Suprapubic skin (tissue), 4 donors: ENCODE measurements around the gene VAMP8. TPM values are rescaled to one million over a fixed set of nuclear protein-coding genes. Genes with fewer than 3 reads are reported as not detected.

Source experiments
- DNase-seq, 2 donors: peaks; one replicate each; pipeline ENCODE4 v3.0.0-alpha.2; 2019; ENCODE audit warnings: low spot score in 2 of 2
- H3K27ac ChIP-seq: fragments of 200-600 bp; sonication (generic); one replicate; pipeline ENCODE4 v1.5.1; 2019
- H3K27me3 ChIP-seq: fragments of 200-600 bp; sonication (generic); one replicate; pipeline ENCODE4 v1.5.1; 2019
- H3K36me3 ChIP-seq: fragments of 200-600 bp; sonication (generic); one replicate; pipeline ENCODE4 v1.5.1; 2019
- H3K4me1 ChIP-seq: fragments of 200-600 bp; sonication (generic); one replicate; pipeline ENCODE4 v1.5.1; 2019
- H3K4me3 ChIP-seq: fragments of 200-600 bp; sonication (generic); one replicate; pipeline ENCODE4 v1.5.1; 2019; ENCODE audit warnings: mild to moderate bottlenecking
- H3K9me3 ChIP-seq: fragments of 200-600 bp; sonication (generic); one replicate; pipeline ENCODE4 v1.5.1; 2019
- EP300 ChIP-seq: sonication (generic); formaldehyde crosslinking; IDR thresholded peaks from one replicate; pipeline ENCODE4 v1.6.1; 2017; ENCODE audit warnings: antibody characterized with exemption
- POLR2A ChIP-seq, 2 donors: fragments of 450-650 bp; IDR thresholded peaks; one replicate each; pipeline ENCODE4 v1.6.1; 2017; ENCODE audit warnings: antibody characterized with exemption in 2 of 2, mild to moderate bottlenecking in 2 of 2, moderate library complexity in 2 of 2
- POLR2AphosphoS5 ChIP-seq, 3 donors: sonication (generic); formaldehyde crosslinking; IDR thresholded peaks; one replicate each; pipeline ENCODE4 v1.6.1; 2017; ENCODE audit warnings: antibody characterized with exemption in 3 of 3
- WGBS: methylation state at CpG from one replicate; pipeline ENCODE4 v1.1.5; 2018; 5-methylcytosine and 5-hydroxymethylcytosine counted together
- total RNA-seq, 4 donors: library from RNA; depleted of rRNA; stranded (reverse); fragments of >200 nt; gene quantifications; one replicate each; pipeline ENCODE4 v1.1.0, GENCODE V29; 2016
- TF ChIP-seq, protein P1 (sequence below), 2 donors: fragments of 200-600 bp in 1 of 2; fragments of 450-650 bp in 1 of 2; sonication (generic) in 1 of 2; IDR thresholded peaks; one replicate each; pipeline ENCODE4 v1.5.1; 2016 to 2019; ENCODE audit warnings: antibody characterized with exemption in 2 of 2, mild to moderate bottlenecking in 1 of 2, moderate library complexity in 1 of 2

The VAMP8 gene
- total RNA-seq, 4 donors from 2014 or later: 85.5 to 123 (median 96.0) TPM

DNA sequence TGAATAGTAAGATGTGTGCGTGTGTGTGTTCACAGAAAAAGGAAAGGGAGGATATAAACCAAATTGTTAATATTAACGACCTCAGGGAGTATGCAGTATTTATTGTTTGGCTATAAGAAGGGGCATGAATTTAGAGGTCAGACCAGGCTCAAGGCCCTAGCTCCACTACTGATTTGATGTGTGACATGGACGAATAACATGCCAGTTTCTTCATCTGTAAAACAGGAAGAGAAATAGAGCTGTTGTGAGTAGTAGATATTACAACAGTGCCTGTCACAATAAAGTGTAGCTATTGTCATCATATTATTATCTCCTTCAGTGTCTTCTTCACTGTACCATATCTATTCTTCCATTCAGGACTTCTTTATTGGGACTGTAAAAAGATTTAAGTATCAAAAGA lies 42.5 kb upstream of the VAMP8 start:
- H3K4me1 ChIP-seq: peaks cover 27% of the 10 kb centered on the region
- no peak for TF ChIP-seq POLR2A (IDR thresholded peaks at IDR 0.05)
- TF ChIP-seq, protein P1, sequence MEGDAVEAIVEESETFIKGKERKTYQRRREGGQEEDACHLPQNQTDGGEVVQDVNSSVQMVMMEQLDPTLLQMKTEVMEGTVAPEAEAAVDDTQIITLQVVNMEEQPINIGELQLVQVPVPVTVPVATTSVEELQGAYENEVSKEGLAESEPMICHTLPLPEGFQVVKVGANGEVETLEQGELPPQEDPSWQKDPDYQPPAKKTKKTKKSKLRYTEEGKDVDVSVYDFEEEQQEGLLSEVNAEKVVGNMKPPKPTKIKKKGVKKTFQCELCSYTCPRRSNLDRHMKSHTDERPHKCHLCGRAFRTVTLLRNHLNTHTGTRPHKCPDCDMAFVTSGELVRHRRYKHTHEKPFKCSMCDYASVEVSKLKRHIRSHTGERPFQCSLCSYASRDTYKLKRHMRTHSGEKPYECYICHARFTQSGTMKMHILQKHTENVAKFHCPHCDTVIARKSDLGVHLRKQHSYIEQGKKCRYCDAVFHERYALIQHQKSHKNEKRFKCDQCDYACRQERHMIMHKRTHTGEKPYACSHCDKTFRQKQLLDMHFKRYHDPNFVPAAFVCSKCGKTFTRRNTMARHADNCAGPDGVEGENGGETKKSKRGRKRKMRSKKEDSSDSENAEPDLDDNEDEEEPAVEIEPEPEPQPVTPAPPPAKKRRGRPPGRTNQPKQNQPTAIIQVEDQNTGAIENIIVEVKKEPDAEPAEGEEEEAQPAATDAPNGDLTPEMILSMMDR (IDR thresholded peaks at IDR 0.05): no peak
- TF ChIP-seq EP300: no peak
- TF ChIP-seq POLR2AphosphoS5 (IDR thresholded peaks at IDR 0.05): no peak
- WGBS: 77% methylated on average over 3 of the region's 3 CpGs
- no peak overlapping the region for H3K4me3 ChIP-seq
- no peaks in the 10 kb centered on the region for H3K9me3 ChIP-seq
- DNase-seq: no peak
- no peak overlapping the region for H3K27ac ChIP-seq
- H3K36me3 ChIP-seq: no peaks in the 10 kb centered on the region
- H3K27me3 ChIP-seq: no peaks in the 10 kb centered on the region

DNA sequence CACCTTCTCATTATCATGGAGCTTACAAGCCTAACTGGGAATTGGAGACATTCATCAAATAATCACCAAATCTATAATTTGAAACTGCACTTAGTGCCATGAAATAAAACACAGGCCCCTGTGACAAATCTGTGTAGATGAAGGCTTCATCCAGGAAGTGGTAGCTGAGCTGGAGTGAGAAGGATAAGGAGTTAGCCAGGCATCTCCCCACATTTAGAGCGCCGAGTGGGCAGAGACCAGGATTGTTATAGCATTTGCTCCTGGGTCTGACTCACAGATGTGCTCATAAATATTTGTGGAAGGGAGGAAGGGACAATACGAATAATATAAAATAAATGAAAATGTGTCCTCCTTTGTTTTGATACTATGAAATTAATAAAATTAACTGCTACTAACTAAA lies 40.9 kb upstream of the VAMP8 start:
- DNase-seq: peak in 1 of 2 donors; percentile 14
- H3K4me3 ChIP-seq: no peak overlapping the region
- 75% methylated on average over 3 of the region's 3 CpGs for WGBS
- H3K27me3 ChIP-seq: no peaks in the 10 kb centered on the region
- H3K9me3 ChIP-seq: no peaks in the 10 kb centered on the region
- H3K4me1 ChIP-seq: peaks cover 39% of the 10 kb centered on the region
- no peak overlapping the region for H3K27ac ChIP-seq
- TF ChIP-seq POLR2A (IDR thresholded peaks at IDR 0.05): no peak
- TF ChIP-seq, protein P1 (IDR thresholded peaks at IDR 0.05): no peak
- TF ChIP-seq POLR2AphosphoS5 (IDR thresholded peaks at IDR 0.05): no peak
- no peak for TF ChIP-seq EP300
- peaks cover 6% of the 10 kb centered on the region for H3K36me3 ChIP-seq

GRCh38 chr2:85537600-85538506 lies 39.5 kb upstream of the VAMP8 start:
- Histone ChIP-seq H3K4me1 (peaks cover 53% of the 10 kb centered on the region), H3K27me3 (no peaks in the 10 kb centered on the region), H3K9me3 (no peaks in the 10 kb centered on the region), H3K36me3 (peaks cover 20% of the 10 kb centered on the region), H3K4me3 (peak overlapping the region; percentile 79), H3K27ac (peak overlapping the region; percentile 98)
- TF ChIP-seq, protein P1 (IDR thresholded peaks at IDR 0.05): no peak
- no peak for TF ChIP-seq EP300
- TF ChIP-seq POLR2A (IDR thresholded peaks at IDR 0.05): no peak
- no peak for TF ChIP-seq POLR2AphosphoS5 (IDR thresholded peaks at IDR 0.05)
- DNase-seq: peak; percentile 79 to 82
- WGBS: 2% methylated on average over 29 of the region's 35 CpGs

DNA sequence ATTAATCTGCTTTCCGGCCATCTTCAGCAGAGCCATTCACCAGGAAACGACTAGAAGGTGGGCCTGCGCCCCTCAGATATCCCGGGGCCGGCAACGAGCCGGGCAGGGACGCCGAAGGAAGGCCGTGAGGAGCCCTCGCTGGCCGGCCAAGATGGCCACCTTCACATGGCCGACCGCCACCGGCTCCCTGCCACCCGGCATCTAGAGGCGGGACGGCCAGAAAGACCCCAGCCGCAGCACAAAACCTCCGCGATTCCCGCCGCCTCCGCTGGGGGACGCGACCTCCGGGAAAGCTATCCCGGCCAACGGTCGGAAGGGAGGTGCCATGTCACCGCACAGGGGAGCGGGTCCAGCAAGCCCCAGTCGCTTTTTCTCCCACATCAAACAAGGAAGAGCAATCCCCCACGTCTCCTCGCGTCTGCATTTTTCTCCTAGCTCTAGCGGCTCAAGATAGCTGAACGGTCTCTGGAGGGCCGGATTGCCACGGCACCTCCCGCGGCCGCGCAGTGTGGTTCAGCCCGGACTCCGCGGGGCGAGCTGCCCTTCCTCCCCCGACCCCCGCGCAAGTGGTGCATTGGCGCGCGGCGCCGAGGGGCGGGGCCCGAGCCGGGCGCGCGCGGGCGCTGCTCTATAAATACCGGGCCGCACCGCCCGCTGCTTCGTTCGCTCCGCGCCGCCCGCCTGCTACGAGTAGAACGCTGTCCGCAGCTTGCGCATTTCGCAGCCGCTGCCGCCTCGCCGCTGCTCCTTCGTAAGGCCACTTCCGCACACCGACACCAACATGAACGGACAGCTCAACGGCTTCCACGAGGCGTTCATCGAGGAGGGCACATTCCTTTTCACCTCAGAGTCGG lies 38.7 kb upstream of the VAMP8 start, which contains the start of gene MAT2A:
TSS of gene MAT2A (plus strand) at position 662 of the 854 bp plus-strand sequence. CDS start at position 782, 120 bp downstream.
- peak; percentile 95 to 96 for DNase-seq
- peak within 1 kb of the TSS; percentile 98 for H3K27ac ChIP-seq
- 0% methylated on average over 18 of the region's 92 CpGs for WGBS
- TF ChIP-seq POLR2AphosphoS5 (IDR thresholded peaks at IDR 0.05): peak; percentile 97 to 99 (median 98)
- peak; percentile 100 for TF ChIP-seq POLR2A (IDR thresholded peaks at IDR 0.05)
- TF ChIP-seq, protein P1 (IDR thresholded peaks at IDR 0.05): peak; percentile 33 to 77
- TF ChIP-seq EP300: no peak
- peaks cover 29% of the 10 kb centered on the region for H3K36me3 ChIP-seq
- H3K4me3 ChIP-seq: peak within 1 kb of the TSS; percentile 79
- H3K4me1 ChIP-seq: peaks cover 62% of the 10 kb centered on the region
- no peaks in the 10 kb centered on the region for H3K27me3 ChIP-seq
- no peaks in the 10 kb centered on the region for H3K9me3 ChIP-seq
